Loucy (cell line): ENCODE data around the gene PKNOX2.

ENCODE experiments used
- H2AFZ ChIP-seq: fragments of 200-600 bp; sonication (generic); 2 replicates; pipeline ENCODE4 v1.6.0; 2016; ENCODE audit warnings: antibody characterized with exemption, mild to moderate bottlenecking, low read length, moderate library complexity
- H3F3A ChIP-seq: fragments of 200-600 bp; 2 replicates; pipeline ENCODE4 v1.6.0; 2016; ENCODE audit warnings: antibody characterized with exemption, low read depth, mild to moderate bottlenecking
- H3K27me3 ChIP-seq: fragments of 200-600 bp; sonication (generic); 2 replicates; pipeline ENCODE4 v1.6.1; 2014; ENCODE audit warnings: low read length, mild to moderate bottlenecking; ENCODE audit not compliant: insufficient read depth, poor library complexity, severe bottlenecking
- H3K36me3 ChIP-seq: fragments of 200-600 bp; sonication (generic); 2 replicates; pipeline ENCODE4 v1.6.1; 2016; ENCODE audit warnings: low read length; ENCODE audit not compliant: insufficient read depth
- H3K4me1 ChIP-seq: fragments of 200-600 bp; sonication (generic); 2 replicates; pipeline ENCODE4 v1.5.1; 2014; ENCODE audit warnings: low read length, mild to moderate bottlenecking; ENCODE audit not compliant: insufficient read depth, poor library complexity, severe bottlenecking
- H3K4me2 ChIP-seq: fragments of 200-600 bp; sonication (generic); 2 replicates; pipeline ENCODE4 v1.6.0; 2014; ENCODE audit warnings: antibody characterized with exemption, low read length, low read depth, mild to moderate bottlenecking; ENCODE audit not compliant: poor library complexity, severe bottlenecking
- H3K4me3 ChIP-seq: fragments of 200-600 bp; sonication (generic); 2 replicates; pipeline ENCODE4 v1.5.1; 2014; ENCODE audit warnings: low read length, mild to moderate bottlenecking, mixed read lengths; ENCODE audit not compliant: poor library complexity, severe bottlenecking
- H3K79me2 ChIP-seq: fragments of 200-600 bp; sonication (generic); 2 replicates; pipeline ENCODE4 v1.6.1; 2014; ENCODE audit warnings: low read length; ENCODE audit not compliant: insufficient read depth
- H3K9ac ChIP-seq: fragments of 200-600 bp; sonication (generic); 2 replicates; pipeline ENCODE4 v1.6.0; 2014; ENCODE audit warnings: mild to moderate bottlenecking, low read depth, low read length, moderate library complexity; ENCODE audit not compliant: poor library complexity, severe bottlenecking
- H3K9me2 ChIP-seq: fragments of 200-600 bp; sonication (generic); replicated peaks from 2 replicates; pipeline ENCODE4 v1.6.1; 2016; ENCODE audit warnings: low read depth, low read length, mixed read lengths
- H3K9me3 ChIP-seq: fragments of 200-600 bp; sonication (generic); 2 replicates; pipeline ENCODE4 v1.6.1; 2014; ENCODE audit warnings: mild to moderate bottlenecking, antibody characterized with exemption, low read length, low read depth; ENCODE audit not compliant: insufficient read depth
- H4K20me1 ChIP-seq: fragments of 200-600 bp; sonication (generic); 2 replicates; pipeline ENCODE4 v1.6.0; 2014; ENCODE audit warnings: antibody characterized with exemption, low read length, mild to moderate bottlenecking; ENCODE audit not compliant: insufficient read depth, poor library complexity, severe bottlenecking
- EZH2phosphoT487 ChIP-seq: fragments of 200-600 bp; IDR thresholded peaks from 2 replicates; pipeline ENCODE4 v1.6.1; 2018; ENCODE audit warnings: antibody characterized with exemption, mild to moderate bottlenecking, moderate library complexity, borderline replicate concordance
- TF ChIP-seq, protein P1 (sequence below): fragments of 200-600 bp; sonication (generic); conservative IDR thresholded peaks from 2 replicates; pipeline ENCODE4 v1.5.1; 2014; ENCODE audit warnings: mild to moderate bottlenecking, antibody characterized with exemption, low read length

PKNOX2 gene

DNA sequence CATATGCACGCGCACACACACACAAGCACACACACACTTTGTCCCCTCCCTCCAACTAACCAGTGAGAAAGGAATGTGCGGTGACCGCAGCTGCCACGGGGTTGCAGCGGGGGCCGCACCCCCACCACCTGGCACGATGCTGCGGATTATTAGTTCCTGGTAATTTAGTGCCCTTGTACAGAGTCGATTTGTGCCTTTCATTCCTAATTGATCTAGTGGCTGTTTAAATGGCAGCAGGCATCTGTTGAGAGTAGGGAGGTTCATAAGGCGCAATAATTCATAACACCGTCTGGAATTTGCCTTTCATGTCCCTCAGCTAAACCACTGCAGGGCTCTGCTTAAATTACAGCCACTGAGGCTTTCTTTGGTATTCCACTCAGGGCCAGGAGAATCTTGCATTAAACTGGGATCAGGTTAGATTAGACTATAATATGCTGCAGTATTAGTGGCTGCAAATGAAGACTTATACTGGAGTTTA, 217.8 kb downstream of the PKNOX2 start:
- H2AFZ ChIP-seq: no peak overlapping the region
- H3K4me1 ChIP-seq: no peaks in the 10 kb centered on the region
- H3K9me3 ChIP-seq: no peaks in the 10 kb centered on the region
- no peaks in the 10 kb centered on the region for H4K20me1 ChIP-seq
- no peak overlapping the region for H3K4me2 ChIP-seq
- no peak for TF ChIP-seq EZH2phosphoT487
- TF ChIP-seq, protein P1, sequence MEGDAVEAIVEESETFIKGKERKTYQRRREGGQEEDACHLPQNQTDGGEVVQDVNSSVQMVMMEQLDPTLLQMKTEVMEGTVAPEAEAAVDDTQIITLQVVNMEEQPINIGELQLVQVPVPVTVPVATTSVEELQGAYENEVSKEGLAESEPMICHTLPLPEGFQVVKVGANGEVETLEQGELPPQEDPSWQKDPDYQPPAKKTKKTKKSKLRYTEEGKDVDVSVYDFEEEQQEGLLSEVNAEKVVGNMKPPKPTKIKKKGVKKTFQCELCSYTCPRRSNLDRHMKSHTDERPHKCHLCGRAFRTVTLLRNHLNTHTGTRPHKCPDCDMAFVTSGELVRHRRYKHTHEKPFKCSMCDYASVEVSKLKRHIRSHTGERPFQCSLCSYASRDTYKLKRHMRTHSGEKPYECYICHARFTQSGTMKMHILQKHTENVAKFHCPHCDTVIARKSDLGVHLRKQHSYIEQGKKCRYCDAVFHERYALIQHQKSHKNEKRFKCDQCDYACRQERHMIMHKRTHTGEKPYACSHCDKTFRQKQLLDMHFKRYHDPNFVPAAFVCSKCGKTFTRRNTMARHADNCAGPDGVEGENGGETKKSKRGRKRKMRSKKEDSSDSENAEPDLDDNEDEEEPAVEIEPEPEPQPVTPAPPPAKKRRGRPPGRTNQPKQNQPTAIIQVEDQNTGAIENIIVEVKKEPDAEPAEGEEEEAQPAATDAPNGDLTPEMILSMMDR: no peak
- no peak overlapping the region for H3K4me3 ChIP-seq
- H3K9me2 ChIP-seq: no peaks in the 10 kb centered on the region
- no peaks in the 10 kb centered on the region for H3K36me3 ChIP-seq
- no peaks in the 10 kb centered on the region for H3K79me2 ChIP-seq
- H3F3A ChIP-seq: no peaks in the 10 kb centered on the region
- no peak overlapping the region for H3K9ac ChIP-seq
- no peaks in the 10 kb centered on the region for H3K27me3 ChIP-seq

DNA sequence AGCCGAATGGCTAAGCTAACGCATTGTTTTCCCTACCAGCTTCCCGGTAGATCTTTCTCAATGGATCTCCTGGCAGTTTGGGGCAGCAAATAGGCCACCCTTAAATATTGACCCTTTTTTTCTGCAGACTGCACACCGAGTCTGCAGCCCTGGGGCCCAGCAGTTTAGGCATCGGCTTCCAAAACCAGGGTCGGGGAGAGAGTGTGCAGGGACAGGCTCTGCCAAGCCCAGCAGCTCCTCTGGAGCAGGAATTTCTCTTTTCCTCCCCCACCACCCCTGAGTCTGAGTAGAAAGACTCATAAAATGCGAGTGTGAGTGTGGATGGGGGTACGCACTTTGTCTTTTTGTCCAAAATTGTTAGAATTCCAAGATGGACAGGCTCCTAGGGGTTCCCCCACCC, 218.3 kb downstream of the PKNOX2 start:
- no peaks in the 10 kb centered on the region for H3K79me2 ChIP-seq
- H3F3A ChIP-seq: no peaks in the 10 kb centered on the region
- H3K4me2 ChIP-seq: no peak overlapping the region
- no peaks in the 10 kb centered on the region for H3K4me1 ChIP-seq
- no peak overlapping the region for H3K9ac ChIP-seq
- TF ChIP-seq, protein P1: no peak
- TF ChIP-seq EZH2phosphoT487: no peak
- H3K9me3 ChIP-seq: no peaks in the 10 kb centered on the region
- H3K27me3 ChIP-seq: no peaks in the 10 kb centered on the region
- H3K4me3 ChIP-seq: no peak overlapping the region
- no peak overlapping the region for H2AFZ ChIP-seq
- no peaks in the 10 kb centered on the region for H3K9me2 ChIP-seq
- no peaks in the 10 kb centered on the region for H4K20me1 ChIP-seq
- H3K36me3 ChIP-seq: no peaks in the 10 kb centered on the region

DNA sequence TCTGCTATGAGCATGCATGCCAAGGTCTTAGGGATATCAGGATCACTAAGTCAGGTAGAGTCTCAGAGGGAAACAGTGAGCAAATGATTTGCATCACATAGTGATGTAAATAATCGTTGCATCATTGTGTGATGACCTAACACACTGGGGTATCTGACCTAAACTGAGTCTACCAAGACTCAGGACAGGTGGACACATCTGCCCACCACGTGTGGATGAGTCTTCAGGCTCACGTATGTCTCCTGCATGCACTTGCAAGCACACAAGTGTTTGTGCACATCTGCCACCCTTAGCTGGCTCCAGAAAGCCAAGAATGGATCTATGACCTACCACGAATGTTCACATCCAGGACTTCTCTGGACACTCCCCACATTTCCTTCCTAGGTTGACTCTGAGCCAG, 220.3 kb downstream of the PKNOX2 start:
- no peaks in the 10 kb centered on the region for H3K9me2 ChIP-seq
- no peaks in the 10 kb centered on the region for H3F3A ChIP-seq
- no peaks in the 10 kb centered on the region for H3K79me2 ChIP-seq
- H3K9ac ChIP-seq: no peak overlapping the region
- H3K9me3 ChIP-seq: no peaks in the 10 kb centered on the region
- H3K4me1 ChIP-seq: no peaks in the 10 kb centered on the region
- no peak overlapping the region for H2AFZ ChIP-seq
- no peak overlapping the region for H3K4me2 ChIP-seq
- no peaks in the 10 kb centered on the region for H4K20me1 ChIP-seq
- no peak overlapping the region for H3K4me3 ChIP-seq
- H3K36me3 ChIP-seq: no peaks in the 10 kb centered on the region
- no peak for TF ChIP-seq EZH2phosphoT487
- TF ChIP-seq, protein P1: no peak
- no peaks in the 10 kb centered on the region for H3K27me3 ChIP-seq
